Sigmoid colon (tissue), 7 donors: ENCODE measurements around the gene KISS1. TPM values are rescaled to one million over a fixed set of nuclear protein-coding genes. Genes with fewer than 3 reads are reported as not detected.

Experiments
- DNase-seq: peaks from one replicate; pipeline ENCODE4 v3.0.0-alpha.2; 2019
- H3K27ac ChIP-seq, 4 donors: fragments of 200-600 bp; sonication (generic); one replicate each; pipeline ENCODE4 v1.5.1; 2016 to 2019; ENCODE audit warnings: mild to moderate bottlenecking in 1 of 4
- H3K27me3 ChIP-seq, 3 donors: fragments of 200-600 bp; sonication (generic); one replicate each; pipeline ENCODE4 v1.5.1; 2019; ENCODE audit warnings: mild to moderate bottlenecking in 1 of 3
- H3K36me3 ChIP-seq, 4 donors: fragments of 200-600 bp; sonication (generic); one replicate each; pipeline ENCODE4 v1.5.1; 2016 to 2019
- H3K4me1 ChIP-seq, 4 donors: fragments of 200-600 bp; sonication (generic); one replicate each; pipeline ENCODE4 v1.5.1; 2017 to 2019
- H3K4me3 ChIP-seq, 4 donors: fragments of 200-600 bp; sonication (generic); one replicate each; pipeline ENCODE4 v1.5.1; 2017 to 2019; ENCODE audit warnings: mild to moderate bottlenecking in 2 of 4, moderate library complexity in 1 of 4
- H3K9me3 ChIP-seq, 4 donors: fragments of 200-600 bp in 3 of 4; sonication (generic) in 3 of 4; one replicate each; pipeline versions ENCODE4 v1.5.1 to v1.6.1; 2013 to 2019
- CTCF ChIP-seq, 4 experiments: fragments of 450-650 bp in 3 of 4; fragments of 200-600 bp in 1 of 4; IDR thresholded peaks; one replicate each; pipeline ENCODE4 v1.5.1; 2016 to 2019; ENCODE audit warnings: antibody characterized with exemption in 4 of 4, mild to moderate bottlenecking in 3 of 4, moderate library complexity in 2 of 4
- EP300 ChIP-seq, 4 donors: sonication (generic); formaldehyde crosslinking; IDR thresholded peaks; one replicate each; pipeline ENCODE4 v1.6.1; 2017; ENCODE audit warnings: antibody characterized with exemption in 4 of 4
- POLR2A ChIP-seq, 2 donors: fragments of 450-650 bp; IDR thresholded peaks; one replicate each; pipeline ENCODE4 v1.6.1; 2016; ENCODE audit warnings: antibody characterized with exemption in 2 of 2, mild to moderate bottlenecking in 2 of 2, moderate library complexity in 2 of 2
- POLR2AphosphoS5 ChIP-seq, 4 donors: sonication (generic); formaldehyde crosslinking; IDR thresholded peaks; one replicate each; pipeline ENCODE4 v1.6.1; 2017; ENCODE audit warnings: antibody characterized with exemption in 4 of 4
- WGBS, 2 donors: extraction: QIAGEN DNeasy Blood & Tissue Kit; methylation state at CpG; one replicate each; pipeline ENCODE4 v1.1.7; 2013; 5-methylcytosine and 5-hydroxymethylcytosine counted together
- intact Hi-C: fragments of 100-400 bp; cut with DNase I; formaldehyde crosslinking; loops from one replicate; pipeline ENCODE4 v1.15.1; 2023
- polyA plus RNA-seq, 3 donors: library from polyadenylated mRNA; stranded (reverse); fragments of 200-250 nt; gene quantifications; one replicate each; pipeline ENCODE4 v1.2.3, GENCODE V29; 2013
- total RNA-seq, 4 donors: library from RNA; depleted of rRNA; stranded (reverse); fragments of >200 nt; gene quantifications; one replicate each; pipeline ENCODE4 v1.1.0, GENCODE V29; 2016
- donor health status: healthy with polysubstance abuse.
- donor health status: Bipolar disorder and iron deficiency.
- donor health status: healthy.

Gene KISS1
- total and polyA plus RNA-seq, 7 donors: 1.2 TPM; not detected in 6

GRCh38 chr1:204166219-204166618, 30.1 kb downstream of the KISS1 start, which contains the start of gene REN:
Gene REN (minus strand): TSS chr1:204166337. CDS start chr1:204166293, 44 bp downstream.
- H3K4me1 ChIP-seq: no peaks in the 10 kb centered on the region
- TF ChIP-seq EP300 (IDR thresholded peaks at IDR 0.05) (no peak), POLR2A (IDR thresholded peaks at IDR 0.05) (no peak), POLR2AphosphoS5 (IDR thresholded peaks at IDR 0.05) (no peak), CTCF (IDR thresholded peaks at IDR 0.05) (no peak)
- intact Hi-C loops: no loop called here
- DNase-seq: no peak
- H3K36me3 ChIP-seq: no peaks in the 10 kb centered on the region
- H3K27me3 ChIP-seq: peaks cover 0 to 10% (median 0%) of the 10 kb centered on the region in 3 donors
- H3K27ac ChIP-seq: no peak within 1 kb of the TSS
- 44 to 50% methylated on average over 5 of the region's 5 CpGs for WGBS, 2 donors
- H3K4me3 ChIP-seq: no peak within 1 kb of the TSS
- H3K9me3 ChIP-seq: peaks cover 0 to 9% (median 3%) of the 10 kb centered on the region in 4 donors

- peak; percentile 86 for DNase-seq
- 8 to 16% methylated on average over 7 of the region's 7 CpGs for WGBS, 2 donors
- H3K9me3 ChIP-seq: no peaks in the 10 kb centered on the region
- no peak overlapping the region for H3K27ac ChIP-seq
- no peaks in the 10 kb centered on the region for H3K36me3 ChIP-seq
- no peaks in the 10 kb centered on the region for H3K4me1 ChIP-seq
- no peak overlapping the region for H3K4me3 ChIP-seq
- TF ChIP-seq CTCF (IDR thresholded peaks at IDR 0.05): peak; percentile 90 to 98 (median 94)
- no peak for TF ChIP-seq POLR2AphosphoS5 (IDR thresholded peaks at IDR 0.05)
- TF ChIP-seq POLR2A (IDR thresholded peaks at IDR 0.05): no peak
- H3K27me3 ChIP-seq: peaks cover 0 to 10% (median 0%) of the 10 kb centered on the region in 3 donors
- intact Hi-C loops: loop anchor here (1.0 kb wide), 2 partner anchors 45 to 201 kb away; no protein-coding TSS in a partner anchor
Measured at GRCh38 chr1:204162494-204163074, 33.7 kb downstream of the KISS1 start.

GRCh38 chr1:204161609-204162493, 34.4 kb downstream of the KISS1 start:
- intact Hi-C loops: loop anchor here (1.0 kb wide), 2 partner anchors 45 to 201 kb away; no protein-coding TSS in a partner anchor
- 55 to 74% methylated on average over 14 of the region's 14 CpGs for WGBS, 2 donors

GRCh38 chr1:204157962-204158361, 38.3 kb downstream of the KISS1 start:
- no peak overlapping the region for H3K27ac ChIP-seq
- H3K4me3 ChIP-seq: no peak overlapping the region
- no peaks in the 10 kb centered on the region for H3K36me3 ChIP-seq
- H3K9me3 ChIP-seq: no peaks in the 10 kb centered on the region
- TF ChIP-seq CTCF (IDR thresholded peaks at IDR 0.05): no peak
- TF ChIP-seq POLR2A (IDR thresholded peaks at IDR 0.05): no peak
- no peak for TF ChIP-seq POLR2AphosphoS5 (IDR thresholded peaks at IDR 0.05)
- no peak for TF ChIP-seq EP300 (IDR thresholded peaks at IDR 0.05)
- 64 to 78% methylated on average over 6 of the region's 6 CpGs for WGBS, 2 donors
- peaks cover 0 to 14% (median 0%) of the 10 kb centered on the region in 3 donors for H3K27me3 ChIP-seq
- intact Hi-C loops: no loop called here
- no peaks in the 10 kb centered on the region for H3K4me1 ChIP-seq
- DNase-seq: no peak

More at GRCh38 chr1:204161609-204162493, 34.4 kb downstream of the KISS1 start:
- H3K9me3 ChIP-seq: no peaks in the 10 kb centered on the region
- TF ChIP-seq POLR2A (IDR thresholded peaks at IDR 0.05): no peak
- TF ChIP-seq POLR2AphosphoS5 (IDR thresholded peaks at IDR 0.05): no peak
- no peak for TF ChIP-seq CTCF (IDR thresholded peaks at IDR 0.05)
- no peak overlapping the region for H3K4me3 ChIP-seq
- no peak for DNase-seq
- H3K36me3 ChIP-seq: no peaks in the 10 kb centered on the region
- peaks cover 0 to 10% (median 0%) of the 10 kb centered on the region in 3 donors for H3K27me3 ChIP-seq
- no peaks in the 10 kb centered on the region for H3K4me1 ChIP-seq
- no peak overlapping the region for H3K27ac ChIP-seq
